Measurements from ENCODE around the gene CAMKK2. TPM values are rescaled to one million over a fixed set of nuclear protein-coding genes. Genes with fewer than 3 reads are reported as not detected.

CAMKK2 gene
- total and polyA plus RNA-seq, 2 of the 13 experiments (the other 11 are each of a cell fraction or from before 2014, with no cell fraction given): 18.8 to 20.0 TPM

GRCh38 chr12:121212875-121213274 lies 83.6 kb downstream of the CAMKK2 start:
- ChIA-PET CTCF (ENCODE audit: low intra/inter-chr PET ratio, low total read pairs) (no interaction called here), POLR2A (no interaction called here)
- in situ Hi-C loops (cut with HindIII; ENCODE audit: extremely low pct_ligation_motif_present, low pct_unique_long_range_greater_than_20kb) (no loop called here), intact Hi-C loops (cut with micrococcal nuclease; ENCODE audit: unreplicated experiment) (loop anchor here (10.0 kb wide), 1 partner anchor 98 kb away; no protein-coding TSS in a partner anchor)
- Histone ChIP-seq H3K4me3 (replicated peaks in 1 of 3; ENCODE audit: insufficient read depth in 1 of 3, low read depth in 2 of 3, low read length in 3 of 3) (no peak overlapping the region), H3K4me1 (ENCODE audit: insufficient read depth, low read length) (peaks cover 48% of the 10 kb centered on the region), H2AFZ (ENCODE audit: low read length) (no peak overlapping the region), H3K36me3 (replicated peaks in 1 of 2; ENCODE audit: control insufficient read depth in 1 of 2, insufficient read depth in 2 of 2, low read length in 2 of 2) (no peaks in the 10 kb centered on the region), H3K27me3 (ENCODE audit: control insufficient read depth in 1 of 2, insufficient read depth in 2 of 2, low read length in 2 of 2) (no peaks in the 10 kb centered on the region), H3K9ac (ENCODE audit: insufficient read depth, low read depth, low read length) (no peak overlapping the region), H3K27ac (ENCODE audit: extremely low read length, insufficient read depth, low read length) (no peak overlapping the region), H3K9me3 (ENCODE audit: low read length) (no peaks in the 10 kb centered on the region), H4K20me1 (ENCODE audit: insufficient read depth, low read length) (no peaks in the 10 kb centered on the region), H3K4me2 (ENCODE audit: low read depth, low read length) (no peak overlapping the region), H3K79me2 (ENCODE audit: insufficient read depth, low read length) (peaks cover 4% of the 10 kb centered on the region)
- WGBS (ENCODE audit: low lambda C conversion rate): 100% methylated on average over 5 of the region's 5 CpGs
- ATAC-seq (no peak), FAIRE-seq (no peak), DNase-seq (ENCODE audit: low spot score) (no peak)
- TF ChIP-seq KDM3A (CRISPR knock-in tag; IDR thresholded peaks at IDR 0.05; ENCODE audit: low read depth): no peak
- TF ChIP-seq, protein P1, sequence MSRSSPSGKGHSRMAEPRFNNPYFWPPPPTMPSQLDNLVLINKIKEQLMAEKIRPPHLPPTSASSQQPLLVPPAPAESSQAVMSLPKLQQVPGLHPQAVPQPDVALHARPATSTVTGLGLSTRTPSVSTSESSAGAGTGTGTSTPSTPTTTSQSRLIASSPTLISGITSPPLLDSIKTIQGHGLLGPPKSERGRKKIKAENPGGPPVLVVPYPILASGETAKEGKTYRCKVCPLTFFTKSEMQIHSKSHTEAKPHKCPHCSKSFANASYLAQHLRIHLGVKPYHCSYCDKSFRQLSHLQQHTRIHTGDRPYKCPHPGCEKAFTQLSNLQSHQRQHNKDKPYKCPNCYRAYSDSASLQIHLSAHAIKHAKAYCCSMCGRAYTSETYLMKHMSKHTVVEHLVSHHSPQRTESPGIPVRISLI (CRISPR knock-in tag; IDR thresholded peaks at IDR 0.05; ENCODE audit: borderline replicate concordance): no peak
- TF ChIP-seq ZNF784 (CRISPR knock-in tag; IDR thresholded peaks at IDR 0.05; ENCODE audit: borderline replicate concordance): no peak
- no peak for TF ChIP-seq ZNF441 (CRISPR knock-in tag; IDR thresholded peaks at IDR 0.05; ENCODE audit: borderline replicate concordance)
- no peak for TF ChIP-seq ZNF350 (CRISPR knock-in tag; IDR thresholded peaks at IDR 0.05; ENCODE audit: borderline replicate concordance, low read depth)
- TF ChIP-seq ZNF547 (CRISPR knock-in tag; IDR thresholded peaks at IDR 0.05): no peak
- no peak for TF ChIP-seq ZNF160 (CRISPR knock-in tag; IDR thresholded peaks at IDR 0.05)
- no peak for TF ChIP-seq ONECUT2 (CRISPR knock-in tag; IDR thresholded peaks at IDR 0.05)
- no peak for TF ChIP-seq SIN3A (IDR thresholded peaks at IDR 0.05; ENCODE audit: borderline replicate concordance, low read depth, low read length)
- TF ChIP-seq, protein P2, sequence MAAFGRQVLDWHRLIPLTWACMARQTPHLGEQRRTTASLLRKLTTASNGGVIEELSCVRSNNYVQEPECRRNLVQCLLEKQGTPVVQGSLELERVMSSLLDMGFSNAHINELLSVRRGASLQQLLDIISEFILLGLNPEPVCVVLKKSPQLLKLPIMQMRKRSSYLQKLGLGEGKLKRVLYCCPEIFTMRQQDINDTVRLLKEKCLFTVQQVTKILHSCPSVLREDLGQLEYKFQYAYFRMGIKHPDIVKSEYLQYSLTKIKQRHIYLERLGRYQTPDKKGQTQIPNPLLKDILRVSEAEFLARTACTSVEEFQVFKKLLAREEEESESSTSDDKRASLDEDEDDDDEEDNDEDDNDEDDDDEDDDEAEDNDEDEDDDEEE (CRISPR knock-in tag; IDR thresholded peaks at IDR 0.05): no peak
- TF ChIP-seq GPBP1L1 (CRISPR knock-in tag; IDR thresholded peaks at IDR 0.05): no peak
- TF ChIP-seq ZNF570 (CRISPR knock-in tag; IDR thresholded peaks at IDR 0.05; ENCODE audit: borderline replicate concordance): no peak
- no peak for TF ChIP-seq ZNF513 (CRISPR knock-in tag; conservative IDR thresholded peaks at IDR 0.05)
- TF ChIP-seq ZFP36L1 (CRISPR knock-in tag; IDR thresholded peaks at IDR 0.05): no peak
- TF ChIP-seq ZNF644 (CRISPR knock-in tag; IDR thresholded peaks at IDR 0.05; ENCODE audit: low read depth): no peak
- TF ChIP-seq SUZ12 (IDR thresholded peaks at IDR 0.05; ENCODE audit: low read depth, low read length): no peak
- BruUV-seq (replicated peaks): no TSS peak
